RCC 7860 (cell line): Measurements from ENCODE around the gene OSBPL7.
A peak's percentile ranks its signal among the peaks of the same experiment; 100 is the strongest.

Experiments
- DNase-seq: peaks from one replicate; pipeline ENCODE4 v3.0.0-alpha.2; 2015; ENCODE audit warnings: low spot score
- FAIRE-seq: peaks from 2 replicates; lab custom pipeline; 2012; peaks lifted over from hg19 to GRCh38; lab: Jason Lieb, UNC

OSBPL7 gene, protein sequence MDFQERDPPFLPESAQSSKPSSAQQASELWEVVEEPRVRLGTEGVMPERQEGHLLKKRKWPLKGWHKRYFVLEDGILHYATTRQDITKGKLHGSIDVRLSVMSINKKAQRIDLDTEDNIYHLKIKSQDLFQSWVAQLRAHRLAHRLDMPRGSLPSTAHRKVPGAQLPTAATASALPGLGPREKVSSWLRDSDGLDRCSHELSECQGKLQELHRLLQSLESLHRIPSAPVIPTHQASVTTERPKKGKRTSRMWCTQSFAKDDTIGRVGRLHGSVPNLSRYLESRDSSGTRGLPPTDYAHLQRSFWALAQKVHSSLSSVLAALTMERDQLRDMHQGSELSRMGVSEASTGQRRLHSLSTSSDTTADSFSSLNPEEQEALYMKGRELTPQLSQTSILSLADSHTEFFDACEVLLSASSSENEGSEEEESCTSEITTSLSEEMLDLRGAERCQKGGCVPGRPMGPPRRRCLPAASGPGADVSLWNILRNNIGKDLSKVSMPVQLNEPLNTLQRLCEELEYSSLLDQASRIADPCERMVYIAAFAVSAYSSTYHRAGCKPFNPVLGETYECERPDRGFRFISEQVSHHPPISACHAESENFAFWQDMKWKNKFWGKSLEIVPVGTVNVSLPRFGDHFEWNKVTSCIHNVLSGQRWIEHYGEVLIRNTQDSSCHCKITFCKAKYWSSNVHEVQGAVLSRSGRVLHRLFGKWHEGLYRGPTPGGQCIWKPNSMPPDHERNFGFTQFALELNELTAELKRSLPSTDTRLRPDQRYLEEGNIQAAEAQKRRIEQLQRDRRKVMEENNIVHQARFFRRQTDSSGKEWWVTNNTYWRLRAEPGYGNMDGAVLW

GRCh38 chr17:47821424-47822391 is at the start of gene OSBPL7:
TSS of gene OSBPL7 (minus strand) at chr17:47821794. CDS start at chr17:47820278, 1,516 bp downstream.
- peak; percentile 89 for DNase-seq
- FAIRE-seq, result peak; percentile 71

GRCh38 chr17:47871048-47871447 is 49.5 kb upstream of the OSBPL7 start:
- FAIRE-seq (no peak), DNase-seq (no peak)

- no peak for FAIRE-seq
Observed at GRCh38 chr17:47870056-47870455, 48.5 kb upstream of the OSBPL7 start.

DNA sequence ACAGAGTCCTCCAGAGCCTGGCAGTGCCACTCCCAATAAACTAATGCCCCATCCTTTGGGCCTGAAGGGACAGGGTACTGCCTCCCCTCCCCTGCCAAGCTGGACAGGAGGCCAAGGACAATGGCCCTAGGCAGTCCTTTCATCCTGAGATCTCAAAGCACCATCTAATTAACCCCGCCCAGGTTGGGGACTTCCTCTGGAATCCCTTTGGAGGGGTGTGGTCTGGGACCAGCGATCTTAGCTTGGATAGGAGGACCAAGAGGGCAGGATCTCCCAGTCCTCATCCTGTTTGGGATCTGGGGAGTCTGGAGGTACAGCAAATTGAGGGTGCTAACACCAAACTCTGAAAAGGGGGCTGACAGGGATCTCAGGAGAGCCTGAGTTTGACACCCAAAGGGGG is 47.5 kb upstream of the OSBPL7 start:
- DNase-seq, result no peak
- no peak for FAIRE-seq

More at GRCh38 chr17:47870056-47870455, 48.5 kb upstream of the OSBPL7 start:
- DNase-seq, result no peak

- DNase-seq (no peak), FAIRE-seq (no peak)
Observed at GRCh38 chr17:47867813-47868533, 46.4 kb upstream of the OSBPL7 start.

DNA sequence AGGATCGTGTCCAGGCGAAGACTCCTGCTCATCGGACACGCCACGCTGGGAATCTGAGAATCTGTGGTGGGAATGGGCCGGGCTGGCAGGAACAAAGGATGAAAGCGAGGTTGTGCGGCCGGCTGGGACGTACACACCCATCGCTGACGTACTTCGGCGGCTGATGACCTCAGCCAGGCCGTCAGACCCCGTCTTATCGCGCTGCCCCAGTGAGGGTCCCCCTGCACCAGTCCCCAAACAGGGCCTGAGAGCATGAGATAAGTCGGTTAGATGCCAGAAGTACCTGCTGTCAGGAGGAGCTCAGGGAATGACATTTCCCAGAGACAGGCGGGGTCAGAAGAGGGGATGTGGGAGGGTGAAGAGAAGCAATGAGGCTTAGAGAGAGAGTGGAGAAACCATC is 45.3 kb upstream of the OSBPL7 start:
- FAIRE-seq, result no peak

GRCh38 chr17:47864791-47865216 is 43.2 kb upstream of the OSBPL7 start:
- no peak for FAIRE-seq
- no peak for DNase-seq

More for the DNA sequence above, 45.3 kb upstream of the OSBPL7 start:
- DNase-seq, result no peak

GRCh38 chr17:47862621-47863440 is 41.2 kb upstream of the OSBPL7 start:
- FAIRE-seq, result peak; percentile 80

DNA sequence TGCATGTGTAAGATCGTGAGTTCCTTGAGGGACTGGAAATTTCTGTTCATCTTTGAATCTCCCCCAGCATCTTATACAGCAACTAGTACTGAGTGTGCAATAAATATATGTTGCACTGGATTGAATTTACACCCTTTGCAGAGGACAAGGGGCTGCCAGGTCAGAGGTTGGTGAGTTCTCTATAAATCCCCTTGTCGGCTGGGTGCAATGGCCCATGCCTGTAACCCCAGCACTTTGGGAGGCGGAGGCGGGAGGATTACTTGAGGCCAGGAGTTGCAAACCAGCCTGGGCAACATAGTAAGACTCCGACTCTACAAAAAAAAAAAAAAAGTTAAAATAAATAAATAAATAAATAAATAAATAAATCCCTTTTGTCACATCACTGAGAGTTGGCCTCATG is 38.8 kb upstream of the OSBPL7 start:
- FAIRE-seq (no peak), DNase-seq (no peak)

More at GRCh38 chr17:47862621-47863440, 41.2 kb upstream of the OSBPL7 start:
- peak; percentile 89 for DNase-seq

DNA sequence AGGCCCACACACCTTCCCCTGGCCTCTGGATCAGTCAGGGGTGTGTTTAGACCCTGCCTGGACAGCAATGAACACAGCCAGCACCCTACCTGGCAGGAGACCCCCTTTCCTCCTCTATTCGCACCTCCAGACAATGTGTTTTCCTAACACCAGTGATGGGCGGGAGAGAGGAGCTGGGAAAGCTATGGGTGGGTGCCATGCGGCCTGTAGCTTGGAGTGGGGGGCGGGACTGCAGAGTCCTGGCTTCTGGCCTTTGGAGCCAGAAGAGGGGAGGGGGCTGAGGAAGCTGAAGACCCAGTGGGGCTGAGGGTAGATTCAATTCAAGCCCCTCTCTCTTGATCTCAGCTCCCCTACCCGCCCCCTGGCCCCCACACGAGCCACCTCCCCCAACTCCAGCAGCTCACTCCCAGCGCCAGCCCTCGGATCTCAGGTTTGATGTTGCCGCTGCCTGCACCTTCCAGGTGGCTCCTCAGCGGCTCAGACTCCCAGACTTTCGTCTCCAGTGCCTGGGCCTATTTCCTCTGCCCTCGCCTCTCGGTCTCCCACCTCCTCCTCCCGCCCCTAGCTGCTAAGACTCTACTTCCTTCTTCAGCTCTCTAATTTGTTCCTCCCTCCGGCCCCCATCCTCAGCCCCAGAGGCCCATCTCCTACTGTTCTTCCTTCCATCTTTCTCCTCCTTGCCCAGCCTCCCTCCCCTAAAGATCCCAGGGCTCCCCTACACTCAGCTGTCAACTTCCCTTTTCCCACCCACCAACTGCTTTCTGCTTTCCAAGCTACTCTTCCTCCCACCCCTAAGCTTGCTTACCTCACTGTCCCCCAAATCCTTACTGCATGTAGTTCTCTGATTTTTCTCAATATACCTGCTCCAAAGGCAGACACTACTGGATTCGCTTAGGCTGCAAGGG is 36.2 kb upstream of the OSBPL7 start:
- FAIRE-seq, result no peak
- DNase-seq, result no peak

DNA sequence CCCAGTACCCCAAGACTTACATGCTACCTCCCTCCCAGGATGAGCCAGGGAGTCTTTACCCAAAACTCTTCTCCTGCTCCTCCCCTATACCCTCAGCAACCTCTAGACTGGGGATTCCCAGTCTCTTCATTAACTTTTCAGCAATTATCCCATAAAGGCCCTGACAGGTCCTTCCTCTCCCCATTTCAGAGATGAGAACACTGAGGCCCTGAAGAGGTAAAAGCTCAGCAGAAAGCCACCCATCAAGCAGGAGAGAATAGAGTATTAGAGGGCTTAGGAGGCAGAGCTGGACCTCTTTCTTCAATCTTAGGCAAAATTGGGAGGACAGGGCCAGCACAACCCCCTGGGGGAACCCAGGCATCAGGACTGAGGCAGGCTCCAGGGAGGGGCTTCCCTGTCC is 35.2 kb upstream of the OSBPL7 start:
- FAIRE-seq (no peak), DNase-seq (no peak)

DNA sequence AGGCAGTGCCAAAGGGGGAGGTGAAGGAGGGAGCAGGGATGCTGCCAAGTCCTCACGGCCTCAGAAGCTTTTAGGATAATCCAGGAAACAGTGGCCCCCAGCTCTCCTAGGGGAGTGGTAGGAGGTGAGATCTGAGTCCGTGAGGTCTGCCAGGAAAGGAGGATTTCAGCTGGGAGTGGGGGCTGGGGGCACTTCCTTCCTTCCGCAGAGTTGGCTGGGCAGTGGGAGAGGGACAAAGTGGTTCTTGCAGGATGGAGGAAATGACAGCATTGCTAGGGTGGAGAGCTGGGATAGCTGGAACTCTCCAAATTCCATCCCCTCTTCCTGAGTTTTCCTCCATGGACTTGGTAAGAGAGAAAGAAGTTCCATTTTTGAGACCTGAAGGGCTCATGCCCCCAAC is 34.1 kb upstream of the OSBPL7 start:
- no peak for FAIRE-seq
- no peak for DNase-seq

- DNase-seq, result no peak
- FAIRE-seq, result no peak
Observed at GRCh38 chr17:47853616-47854015, 32.0 kb upstream of the OSBPL7 start.

DNA sequence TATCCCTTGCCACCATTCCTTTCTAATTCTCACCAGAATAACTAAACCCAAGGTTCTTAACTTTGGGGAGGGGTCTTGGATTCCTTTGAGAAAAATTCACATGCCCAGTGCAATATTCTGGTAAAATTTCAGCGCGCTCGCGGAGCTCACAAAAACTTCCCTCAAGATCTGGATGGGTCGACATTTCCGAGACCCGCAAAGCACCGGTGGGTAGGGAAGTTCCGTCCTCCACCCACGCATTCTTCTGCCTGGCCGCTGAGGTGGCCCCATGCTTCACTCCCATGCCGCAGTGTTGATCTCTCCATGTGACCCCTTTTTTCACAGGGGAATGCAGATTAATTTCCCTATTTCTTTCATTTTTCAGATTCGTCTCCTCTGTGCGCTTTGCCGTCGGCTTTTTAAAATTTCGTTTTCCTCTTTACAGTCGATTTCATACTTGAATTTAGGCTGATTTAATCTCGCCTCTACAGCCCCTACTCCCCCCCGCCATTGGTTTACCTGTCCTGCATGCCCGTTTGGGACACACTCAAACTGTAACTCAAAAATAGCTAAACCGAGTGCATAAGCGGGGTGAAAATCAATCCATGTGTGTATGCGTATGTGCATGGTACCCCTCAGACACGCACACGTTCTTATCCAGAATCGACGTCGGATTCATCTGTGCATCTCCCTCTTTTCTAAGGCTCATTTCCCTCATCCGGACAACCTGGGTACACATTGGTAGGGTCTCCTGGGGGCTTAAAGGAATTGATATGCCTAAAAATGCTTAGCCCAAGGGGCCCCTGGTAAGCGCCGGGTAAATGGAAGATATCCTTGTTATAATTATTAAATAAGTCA is 30.7 kb upstream of the OSBPL7 start:
- DNase-seq, result no peak
- no peak for FAIRE-seq

DNA sequence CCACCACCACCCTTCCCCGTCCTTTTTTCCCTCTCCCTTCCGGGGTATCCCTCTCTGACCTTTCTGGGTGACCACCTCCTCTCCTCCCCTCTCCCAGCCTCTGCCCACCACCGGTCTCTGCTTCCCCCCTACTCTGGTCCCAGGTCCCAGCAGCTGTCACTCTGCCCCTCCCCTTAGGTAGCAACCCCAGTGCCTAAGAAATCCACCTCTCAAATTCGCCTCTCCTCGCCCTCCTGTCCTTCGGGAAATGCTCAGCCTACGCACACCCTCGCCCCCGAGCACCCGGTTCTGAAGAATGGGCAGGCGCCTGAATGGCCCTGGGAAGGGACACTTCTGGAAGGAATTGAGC is 30.1 kb upstream of the OSBPL7 start:
- DNase-seq (no peak), FAIRE-seq (no peak)

DNA sequence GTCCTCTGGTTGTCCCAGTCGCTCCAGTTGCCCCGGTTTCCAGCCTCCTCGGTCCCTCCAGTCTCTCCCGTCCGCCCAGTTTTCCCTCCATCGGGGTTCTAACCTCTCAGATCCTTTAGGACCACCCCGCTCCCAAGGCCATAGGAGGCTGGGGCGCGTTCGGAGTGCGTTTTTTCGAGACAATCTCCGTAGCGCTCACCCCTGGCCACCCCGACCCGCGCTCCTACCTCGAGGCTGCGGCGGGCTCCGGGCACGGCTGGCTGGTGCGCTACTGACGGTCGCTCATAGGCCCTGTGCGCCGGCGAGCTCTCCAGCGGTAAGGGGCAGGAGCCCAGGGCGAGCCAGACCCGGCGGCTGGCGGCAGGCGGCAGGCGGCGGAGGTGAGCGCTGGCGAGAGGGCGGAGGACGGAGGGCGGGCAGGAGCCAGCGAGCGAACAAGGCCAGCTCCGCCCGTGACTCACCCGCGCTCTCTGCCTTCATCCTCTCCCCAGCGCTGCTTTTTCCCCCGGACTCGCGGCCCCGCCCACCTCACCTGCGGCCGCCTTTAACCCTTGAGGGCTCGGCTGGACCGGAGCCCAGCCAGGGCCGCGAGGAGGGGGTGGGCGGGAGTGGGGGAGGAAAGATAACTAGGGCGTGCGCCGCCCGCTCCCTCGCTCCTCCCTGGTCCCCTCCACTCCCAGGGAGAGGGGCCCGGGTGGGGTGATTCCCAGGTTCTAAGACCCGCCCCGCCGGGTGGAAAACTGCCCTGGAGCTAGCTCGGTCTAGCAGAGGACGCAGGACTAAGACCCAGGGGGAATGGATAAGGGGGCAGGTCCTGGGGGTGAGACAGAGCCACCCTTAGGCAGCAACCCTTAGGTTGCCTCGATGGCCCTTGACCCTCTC is 29.3 kb upstream of the OSBPL7 start, which contains the start of gene SP6:
TSS of gene SP6 (minus strand) at position 472 of the 882 bp plus-strand sequence. CDS start 2,734 bp downstream, outside the sequence.
- DNase-seq (peak; percentile 69), FAIRE-seq (no peak)
